ENCODE results near the gene RBM6. TPM values are rescaled to one million over a fixed set of nuclear protein-coding genes. Genes with fewer than 3 reads are reported as not detected.
"Not testable (repeated sequence)": the region's sequence is repeated elsewhere in the genome, so short reads cannot be mapped to it uniquely, and the experiment has no call there.

RBM6 gene
- total RNA-seq, 4 donors from 2014 or later = 73.5 to 222 (median 89.5) TPM

- no peak overlapping the region for H3K27ac ChIP-seq
- H3K4me1 ChIP-seq = no peaks in the 10 kb centered on the region
- H3K36me3 ChIP-seq = peaks cover 100% of the 10 kb centered on the region
- no peak for DNase-seq (ENCODE audit: low spot score in 2 of 2)
- TF ChIP-seq POLR2A (IDR thresholded peaks at IDR 0.05) (no peak), POLR2AphosphoS5 (IDR thresholded peaks at IDR 0.05) (no peak), EP300 (IDR thresholded peaks at IDR 0.05) (no peak)
- TF ChIP-seq, protein P1, sequence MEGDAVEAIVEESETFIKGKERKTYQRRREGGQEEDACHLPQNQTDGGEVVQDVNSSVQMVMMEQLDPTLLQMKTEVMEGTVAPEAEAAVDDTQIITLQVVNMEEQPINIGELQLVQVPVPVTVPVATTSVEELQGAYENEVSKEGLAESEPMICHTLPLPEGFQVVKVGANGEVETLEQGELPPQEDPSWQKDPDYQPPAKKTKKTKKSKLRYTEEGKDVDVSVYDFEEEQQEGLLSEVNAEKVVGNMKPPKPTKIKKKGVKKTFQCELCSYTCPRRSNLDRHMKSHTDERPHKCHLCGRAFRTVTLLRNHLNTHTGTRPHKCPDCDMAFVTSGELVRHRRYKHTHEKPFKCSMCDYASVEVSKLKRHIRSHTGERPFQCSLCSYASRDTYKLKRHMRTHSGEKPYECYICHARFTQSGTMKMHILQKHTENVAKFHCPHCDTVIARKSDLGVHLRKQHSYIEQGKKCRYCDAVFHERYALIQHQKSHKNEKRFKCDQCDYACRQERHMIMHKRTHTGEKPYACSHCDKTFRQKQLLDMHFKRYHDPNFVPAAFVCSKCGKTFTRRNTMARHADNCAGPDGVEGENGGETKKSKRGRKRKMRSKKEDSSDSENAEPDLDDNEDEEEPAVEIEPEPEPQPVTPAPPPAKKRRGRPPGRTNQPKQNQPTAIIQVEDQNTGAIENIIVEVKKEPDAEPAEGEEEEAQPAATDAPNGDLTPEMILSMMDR (IDR thresholded peaks at IDR 0.05) = no peak
- 70% methylated on average over 2 of the region's 2 CpGs for WGBS
- no peaks in the 10 kb centered on the region for H3K9me3 ChIP-seq
- no peak overlapping the region for H3K4me3 ChIP-seq
- no peaks in the 10 kb centered on the region for H3K27me3 ChIP-seq
These were observed 128.2 kb downstream of the RBM6 start for GRCh38 chr3:50068134-50068533.

- H3K27me3 ChIP-seq = no peaks in the 10 kb centered on the region
- no peaks in the 10 kb centered on the region for H3K9me3 ChIP-seq
- H3K4me1 ChIP-seq = no peaks in the 10 kb centered on the region
- 96% methylated on average over 1 of the region's 1 CpG for WGBS
- H3K36me3 ChIP-seq = peaks cover 50% of the 10 kb centered on the region
- H3K4me3 ChIP-seq = no peak overlapping the region
- no peak overlapping the region for H3K27ac ChIP-seq
- no peak for TF ChIP-seq EP300 (IDR thresholded peaks at IDR 0.05)
- no peak for TF ChIP-seq POLR2AphosphoS5 (IDR thresholded peaks at IDR 0.05)
- no peak for TF ChIP-seq POLR2A (IDR thresholded peaks at IDR 0.05)
- TF ChIP-seq, protein P1 (IDR thresholded peaks at IDR 0.05) = no peak
- no peak for DNase-seq (ENCODE audit: low spot score in 2 of 2)
These were observed 138.1 kb downstream of the RBM6 start for GRCh38 chr3:50078091-50078490.

DNA sequence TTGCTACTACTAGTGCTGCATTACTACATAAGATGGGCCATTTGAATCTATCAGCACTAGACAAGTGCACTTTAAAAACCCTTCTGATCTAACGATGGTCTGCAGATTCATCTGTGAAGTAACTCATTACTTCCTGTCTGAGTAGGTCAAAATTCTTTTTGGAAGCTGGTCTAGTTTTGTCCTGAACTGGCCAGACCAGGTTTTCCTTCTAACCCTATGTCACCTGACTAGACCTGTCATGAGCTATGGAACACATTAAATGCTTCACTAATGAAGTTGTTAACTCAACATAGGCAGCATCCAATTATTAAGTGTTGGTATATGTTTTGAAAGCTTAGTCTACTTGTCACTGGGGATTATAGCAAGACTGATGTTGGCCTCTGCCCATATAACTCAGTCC lies 138.7 kb downstream of the RBM6 start:
- Histone ChIP-seq H3K27ac (no peak overlapping the region), H3K4me1 (no peaks in the 10 kb centered on the region), H3K9me3 (no peaks in the 10 kb centered on the region), H3K27me3 (no peaks in the 10 kb centered on the region), H3K36me3 (peaks cover 45% of the 10 kb centered on the region), H3K4me3 (no peak overlapping the region)
- no peak for DNase-seq (ENCODE audit: low spot score in 2 of 2)
- WGBS = 28% methylated on average over 1 of the region's 1 CpG
- TF ChIP-seq POLR2A (IDR thresholded peaks at IDR 0.05) (no peak), EP300 (IDR thresholded peaks at IDR 0.05) (no peak), POLR2AphosphoS5 (IDR thresholded peaks at IDR 0.05) (no peak)

DNA sequence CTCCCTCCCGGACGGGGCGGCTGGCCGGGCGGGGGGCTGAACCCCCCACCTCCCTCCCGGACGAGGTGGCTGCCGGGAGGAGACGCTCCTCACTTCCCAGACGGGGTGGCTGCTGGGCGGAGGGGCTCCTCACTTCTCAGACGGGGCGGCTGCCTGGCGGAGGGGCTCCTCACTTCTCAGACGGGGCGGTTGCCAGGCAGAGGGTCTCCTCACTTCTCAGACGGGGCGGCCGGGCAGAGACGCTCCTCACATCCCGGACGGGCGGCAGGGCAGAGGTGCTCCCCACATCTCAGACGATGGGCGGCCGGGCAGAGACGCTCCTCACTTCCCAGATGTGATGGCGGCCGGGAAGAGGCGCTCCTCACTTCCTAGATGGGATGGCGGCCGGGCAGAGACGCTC lies 145.0 kb downstream of the RBM6 start:
- not testable (repeated sequence) for H3K27ac ChIP-seq; H3K27me3 ChIP-seq; H3K36me3 ChIP-seq; H3K9me3 ChIP-seq; DNase-seq (ENCODE audit: low spot score in 2 of 2); H3K4me1 ChIP-seq; H3K4me3 ChIP-seq
- WGBS = no CpG with 5 or more reads among the region's 33 CpGs

DNA sequence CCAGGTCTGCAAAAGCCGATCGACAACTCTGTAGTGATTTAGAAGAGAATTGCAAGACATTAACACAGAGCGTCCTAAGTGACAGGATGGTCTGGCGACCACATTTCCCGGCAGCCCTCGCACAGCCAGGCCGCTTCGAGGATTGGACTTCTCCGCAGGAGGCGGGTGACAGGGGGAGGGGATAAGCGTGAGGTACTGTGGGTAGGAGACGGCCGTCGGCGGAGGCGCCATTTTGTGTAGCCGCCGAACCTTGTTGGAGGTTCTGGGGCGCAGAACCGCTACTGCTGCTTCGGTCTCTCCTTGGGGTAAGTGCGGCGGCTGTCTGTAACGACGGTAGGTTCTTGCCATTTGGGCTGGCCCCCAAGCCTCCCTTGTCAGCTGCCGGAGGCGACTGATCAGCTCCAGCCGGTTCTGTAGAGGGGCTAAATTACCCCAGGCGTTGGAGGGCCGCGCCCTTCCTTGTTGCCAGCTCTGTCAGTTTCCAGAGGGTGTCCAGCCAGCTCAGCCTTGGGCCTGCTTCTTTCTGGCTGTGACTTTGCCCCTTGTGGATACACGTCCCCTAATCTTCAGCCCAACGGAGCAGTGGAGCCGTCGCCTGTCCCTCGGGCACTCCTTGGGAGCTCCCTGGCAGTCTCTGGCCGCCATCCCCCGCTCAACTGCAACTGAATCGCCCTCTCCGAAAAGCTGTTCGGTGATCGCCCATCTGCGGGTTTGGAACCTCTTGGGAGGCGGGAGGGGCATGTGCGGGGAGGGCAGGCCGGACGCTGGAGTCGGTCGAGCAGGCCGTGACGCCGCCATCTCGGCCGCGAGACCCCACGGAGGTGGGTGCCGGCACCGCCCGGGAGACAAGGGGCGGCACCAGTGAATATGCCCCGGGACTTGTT lies 149.0 kb downstream of the RBM6 start, which contains the start of gene RBM5:
RBM5 (plus strand) TSS at position 195 of the 884 bp plus-strand sequence. CDS start 1,516 bp downstream, outside the sequence.
- WGBS = under 1% methylated on average over 12 of the region's 61 CpGs

DNA sequence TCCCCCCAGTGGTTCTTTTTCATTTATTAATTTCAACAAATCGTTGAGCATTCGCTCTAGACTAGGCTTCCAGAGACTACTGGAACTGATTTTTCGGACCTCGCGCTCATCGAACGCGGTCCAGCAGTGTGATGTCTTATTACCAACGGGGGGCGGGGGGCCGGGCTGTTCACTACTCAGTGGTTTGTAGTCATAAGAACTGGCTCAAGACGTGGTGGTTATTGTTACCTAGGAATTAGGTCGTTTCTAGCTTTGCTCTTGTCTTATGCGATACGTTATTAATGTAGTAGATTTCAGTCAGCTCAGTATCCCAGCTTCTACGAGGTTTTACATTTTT lies 149.6 kb downstream of the RBM6 start:
- Histone ChIP-seq H3K4me1 (peaks cover 22% of the 10 kb centered on the region), H3K4me3 (peak overlapping the region; percentile 79), H3K9me3 (no peaks in the 10 kb centered on the region), H3K27ac (peak overlapping the region; percentile 96), H3K27me3 (no peaks in the 10 kb centered on the region), H3K36me3 (peaks cover 41% of the 10 kb centered on the region)
- TF ChIP-seq POLR2A (IDR thresholded peaks at IDR 0.05) (no peak), POLR2AphosphoS5 (IDR thresholded peaks at IDR 0.05) (no peak), EP300 (IDR thresholded peaks at IDR 0.05) (no peak)
- TF ChIP-seq, protein P1 (IDR thresholded peaks at IDR 0.05) = no peak
- WGBS = 0% methylated on average over 16 of the region's 16 CpGs
- no peak for DNase-seq (ENCODE audit: low spot score in 2 of 2)

More for the DNA sequence above, 149.0 kb downstream of the RBM6 start, which contains the start of gene RBM5:
- H3K27me3 ChIP-seq = no peaks in the 10 kb centered on the region
- H3K27ac ChIP-seq = peak within 1 kb of the TSS; percentile 96
- H3K4me3 ChIP-seq = peak within 1 kb of the TSS; percentile 79
- peaks cover 34% of the 10 kb centered on the region for H3K36me3 ChIP-seq
- H3K4me1 ChIP-seq = peaks cover 22% of the 10 kb centered on the region
- DNase-seq (ENCODE audit: low spot score in 2 of 2) = peak; percentile 95 to 98
- TF ChIP-seq, protein P1 (IDR thresholded peaks at IDR 0.05) = no peak
- TF ChIP-seq EP300 (IDR thresholded peaks at IDR 0.05) (no peak), POLR2A (IDR thresholded peaks at IDR 0.05) (peak; percentile 45 to 77), POLR2AphosphoS5 (IDR thresholded peaks at IDR 0.05) (peak in 2 of 3 donors; percentile 14 to 91)
- H3K9me3 ChIP-seq = no peaks in the 10 kb centered on the region
